HL-60 (cell line): ENCODE data around the gene MYRFL.

Experiments
- CTCF ChIP-seq: IDR thresholded peaks from one replicate; pipeline ENCODE4 v1.5.1; 2011; ENCODE audit warnings: low read length, control low read depth, inconsistent platforms; ENCODE audit not compliant: insufficient read depth
- REST ChIP-seq: IDR thresholded peaks from 2 replicates; pipeline ENCODE4 v1.6.1; 2012; ENCODE audit warnings: low read depth; ENCODE audit not compliant: insufficient replicate concordance
- SPI1 ChIP-seq: IDR thresholded peaks from 2 replicates; pipeline ENCODE4 v1.6.1; 2012; ENCODE audit warnings: low read depth, mild to moderate bottlenecking, borderline replicate concordance

- TF ChIP-seq CTCF (no peak), REST (no peak), SPI1 (no peak)
Observed at GRCh38 chr12:69901221-69901905, 76.3 kb downstream of the MYRFL start.
